GM19395 (cell line): Measurements from ENCODE around the gene MKRN2OS.
"Not testable (repeated sequence)": the region's sequence is repeated elsewhere in the genome, so short reads cannot be mapped to it uniquely, and the experiment has no call there.

Experiments
- ATAC-seq: cut with Tn5 transposase; IDR thresholded peaks from one replicate; pipeline ENCODE4 v1.9.1; 2021; ENCODE audit warnings: mild to moderate bottlenecking, moderate library complexity; ENCODE audit not compliant: unreplicated experiment

MKRN2OS gene

DNA sequence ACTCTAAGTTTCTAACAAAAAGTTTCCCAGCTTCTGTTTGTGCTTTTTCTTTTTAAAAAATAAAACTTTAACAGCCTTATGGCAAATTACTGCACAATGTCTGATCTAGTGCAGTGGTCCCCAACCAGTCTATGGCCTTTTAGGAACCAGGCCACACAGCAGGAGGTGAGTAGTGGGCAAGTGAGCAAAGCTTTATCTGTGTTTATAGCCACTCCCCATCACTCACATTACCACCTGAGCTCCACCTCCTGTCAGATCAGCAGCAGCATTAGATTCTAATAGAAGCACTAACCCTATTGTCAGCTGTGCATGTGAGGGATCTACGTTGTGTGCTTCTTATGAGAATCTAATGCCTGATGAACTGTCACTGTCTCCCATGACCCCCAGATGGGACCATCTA, 17.2 kb upstream of the MKRN2OS start:
- no peak for ATAC-seq

GRCh38 chr3:12561397-12561796, 16.1 kb upstream of the MKRN2OS start:
- no peak for ATAC-seq

GRCh38 chr3:12560505-12561190, 15.3 kb upstream of the MKRN2OS start:
- peak; percentile 49 for ATAC-seq

GRCh38 chr3:12559520-12559919, 14.2 kb upstream of the MKRN2OS start:
- no peak for ATAC-seq

GRCh38 chr3:12558706-12559105, 13.4 kb upstream of the MKRN2OS start:
- no peak for ATAC-seq

GRCh38 chr3:12557473-12558100, 12.3 kb upstream of the MKRN2OS start:
- ATAC-seq: no peak

GRCh38 chr3:12556690-12557472, 11.6 kb upstream of the MKRN2OS start, which contains the start of gene MKRN2:
MKRN2 (plus strand) TSS chr3:12557087; CDS start chr3:12557151, 64 bp downstream.
- peak; percentile 73 for ATAC-seq

- ATAC-seq: peak; percentile 6
Observed at GRCh38 chr3:12556314-12556689, 11.0 kb upstream of the MKRN2OS start.

GRCh38 chr3:12553921-12554391, 8.7 kb upstream of the MKRN2OS start:
- no peak for ATAC-seq

DNA sequence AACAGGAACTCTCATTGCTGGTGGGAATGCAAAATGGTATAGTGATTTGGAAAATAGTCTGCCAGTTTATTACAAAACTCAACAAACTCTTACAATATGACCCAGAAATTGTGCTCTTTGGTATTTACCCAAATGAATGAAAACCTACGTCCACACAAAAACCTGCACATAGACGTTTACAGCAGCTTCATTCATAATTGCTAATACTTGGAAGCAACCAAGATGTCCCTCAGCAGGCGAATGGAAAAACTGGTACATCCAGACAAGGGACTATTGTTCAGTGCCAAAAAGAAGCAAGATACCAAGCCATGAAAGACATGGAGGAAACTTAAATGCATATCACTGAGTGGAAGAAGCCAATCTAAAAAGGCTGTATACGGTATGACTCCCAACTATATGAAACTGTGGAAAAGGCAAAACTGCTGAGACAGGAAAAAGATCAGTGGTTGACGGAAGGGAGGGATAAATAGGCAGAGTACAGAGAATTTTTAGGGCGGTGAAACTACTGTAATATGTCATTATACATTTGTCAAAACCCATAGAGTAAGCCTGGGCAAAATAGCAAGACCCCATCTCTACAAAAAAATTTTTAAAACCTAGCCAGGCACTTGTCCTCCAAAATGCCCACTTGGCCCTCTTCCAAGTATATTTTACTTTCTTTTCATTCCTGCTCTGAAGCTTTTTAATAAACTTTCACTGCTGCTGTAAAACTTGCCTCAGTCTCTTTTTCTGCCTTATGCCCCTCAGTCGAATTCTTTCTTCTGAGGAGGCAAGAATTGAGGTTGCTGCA, 4.9 kb upstream of the MKRN2OS start:
- ATAC-seq: no peak

DNA sequence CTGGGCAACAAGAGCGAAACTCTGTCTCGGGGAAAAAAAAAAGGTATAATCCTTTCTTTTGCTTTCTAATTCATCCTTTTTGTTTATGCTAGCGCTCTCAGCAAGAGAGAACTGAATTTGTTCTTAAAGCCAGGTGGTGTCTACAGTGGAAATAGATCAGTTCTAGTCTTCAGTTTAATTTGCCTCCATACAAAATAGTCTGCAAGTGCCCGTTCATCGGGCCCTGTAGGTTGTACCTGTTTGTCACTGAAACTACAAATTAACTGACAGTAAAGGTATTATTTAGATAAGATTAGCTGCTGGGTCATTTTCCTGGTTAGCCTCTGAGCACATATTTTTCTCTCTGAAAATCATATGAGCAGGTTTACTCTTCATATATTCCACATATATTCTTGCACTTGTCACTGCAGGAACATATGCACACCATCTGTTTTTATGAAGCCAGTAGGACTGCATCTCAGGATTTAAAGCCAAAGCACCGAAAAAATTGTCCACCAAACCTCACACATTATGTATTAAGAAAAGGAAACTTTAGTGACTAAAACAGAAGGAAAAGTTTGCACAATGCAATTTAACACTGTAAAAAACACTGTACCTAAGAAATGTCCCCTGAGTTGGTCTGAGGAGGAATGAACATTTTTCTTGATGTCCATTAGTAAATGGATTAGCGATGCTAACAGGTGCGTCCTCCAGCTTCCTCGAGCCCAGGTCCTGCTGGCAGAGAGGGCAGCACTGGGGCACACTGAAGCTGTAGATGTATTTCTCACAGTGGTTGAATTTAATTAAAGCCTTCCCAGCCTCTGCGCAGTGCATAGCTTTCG, 437 bp downstream of the MKRN2OS start:
- no peak for ATAC-seq

DNA sequence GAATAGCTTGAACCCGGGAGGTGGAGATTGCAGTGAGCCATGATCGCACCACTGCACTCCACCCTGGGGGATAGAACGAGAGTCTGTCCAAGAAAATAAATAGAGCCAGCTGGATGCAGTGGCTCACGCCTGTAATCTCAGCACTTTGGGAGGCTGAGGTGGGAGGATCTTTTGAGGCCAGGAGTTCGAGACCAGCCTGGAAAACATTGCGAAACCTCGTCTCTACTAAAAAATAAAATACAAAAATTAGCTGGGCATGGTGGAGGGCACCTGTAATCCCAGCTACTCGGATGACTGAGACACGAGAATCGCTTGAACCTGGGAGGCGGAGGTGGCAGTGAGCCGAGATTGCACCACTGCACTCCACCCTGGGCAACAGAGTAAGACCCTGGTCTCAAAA, 1.8 kb downstream of the MKRN2OS start:
- not testable (repeated sequence) for ATAC-seq

- ATAC-seq: no peak
Observed at GRCh38 chr3:12541625-12542024, 3.7 kb downstream of the MKRN2OS start.

DNA sequence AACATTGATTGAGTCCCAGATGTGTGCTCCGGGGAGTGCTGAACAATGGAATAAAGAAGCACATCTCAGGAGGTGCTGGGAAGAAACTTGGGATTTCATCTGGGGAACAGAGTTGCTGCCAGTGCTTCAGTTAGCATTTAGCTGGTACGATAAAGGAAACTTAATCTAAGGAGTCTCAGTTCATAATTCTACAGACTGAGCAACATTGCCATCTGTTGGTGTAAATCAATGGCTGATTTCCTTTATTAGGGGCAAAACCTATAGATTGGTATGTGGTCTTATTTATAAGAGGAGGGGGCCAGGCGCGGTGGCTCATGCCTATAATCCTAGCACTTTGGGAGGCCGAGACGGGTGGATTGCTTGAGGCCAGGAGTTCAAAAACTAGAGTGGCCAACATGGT, 8.9 kb downstream of the MKRN2OS start:
- ATAC-seq: no peak

- ATAC-seq: no peak
Observed at GRCh38 chr3:12532182-12532581, 13.1 kb downstream of the MKRN2OS start.

GRCh38 chr3:12527757-12528143, 17.5 kb downstream of the MKRN2OS start:
- no peak for ATAC-seq

GRCh38 chr3:12522721-12523120, 22.6 kb downstream of the MKRN2OS start:
- no peak for ATAC-seq

GRCh38 chr3:12521010-12521409, 24.3 kb downstream of the MKRN2OS start:
- no peak for ATAC-seq

- no peak for ATAC-seq
Observed at GRCh38 chr3:12518261-12519028, 26.9 kb downstream of the MKRN2OS start.
